Erythroblast (primary cell): ENCODE results near the gene ERO1B.
"Not testable (repeated sequence)": the region's sequence is repeated elsewhere in the genome, so short reads cannot be mapped to it uniquely, and the experiment has no call there.

Experiments
- GATA1 ChIP-seq: IDR thresholded peaks from 2 replicates; pipeline ENCODE4 v1.6.1; 2011; ENCODE audit warnings: low read depth, mild to moderate bottlenecking, control low read depth, low read length, moderate library complexity
- POLR2A ChIP-seq: IDR thresholded peaks from 2 replicates; pipeline ENCODE4 v1.6.1; 2011; ENCODE audit warnings: mild to moderate bottlenecking, low read length

GRCh38 chr1:236314050-236314449, 32.3 kb upstream of the ERO1B start:
- not testable (repeated sequence) for TF ChIP-seq POLR2A, GATA1
